ENCODE results near the gene HNRNPUL1.

HNRNPUL1 gene

GRCh38 chr19:41234512-41235168, 29.5 kb upstream of the HNRNPUL1 start:
- DNase-seq: no peak

DNA sequence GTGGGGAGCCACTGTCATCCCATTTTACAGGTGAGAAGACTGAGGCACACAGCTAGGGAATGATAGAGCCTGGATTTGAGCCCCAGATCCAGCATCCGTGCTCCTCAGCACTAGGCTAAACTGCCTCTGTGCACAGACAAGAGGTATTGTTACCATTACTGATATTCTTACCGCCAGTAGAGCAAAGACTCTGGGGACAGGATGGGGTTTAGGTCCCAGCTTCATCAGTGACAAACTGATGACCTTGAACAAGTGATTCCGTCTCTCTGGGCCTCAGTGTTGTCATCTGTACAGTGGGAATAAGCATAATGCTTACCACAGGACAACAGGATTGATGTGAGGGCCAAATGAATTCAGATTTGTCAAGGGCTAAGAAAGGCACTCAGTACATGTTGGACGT, 28.7 kb upstream of the HNRNPUL1 start:
- DNase-seq: no peak

DNA sequence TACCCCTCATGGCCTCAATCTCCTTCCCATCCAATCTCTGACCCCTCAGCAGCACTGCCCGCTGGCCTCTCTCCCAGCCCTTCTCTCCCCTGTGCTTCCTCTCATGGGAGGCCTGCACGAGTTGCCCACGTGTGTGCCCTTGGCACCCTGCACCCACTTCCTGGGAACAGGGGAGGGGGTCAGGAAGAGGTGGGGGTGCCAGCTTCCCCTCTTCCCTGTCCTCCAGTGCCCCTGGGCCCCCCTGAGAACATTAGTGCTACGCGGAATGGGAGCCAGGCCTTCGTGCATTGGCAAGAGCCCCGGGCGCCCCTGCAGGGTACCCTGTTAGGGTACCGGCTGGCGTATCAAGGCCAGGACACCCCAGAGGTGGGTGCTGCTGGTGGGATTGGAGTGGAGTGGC, 25.9 kb upstream of the HNRNPUL1 start:
- DNase-seq: no peak

DNA sequence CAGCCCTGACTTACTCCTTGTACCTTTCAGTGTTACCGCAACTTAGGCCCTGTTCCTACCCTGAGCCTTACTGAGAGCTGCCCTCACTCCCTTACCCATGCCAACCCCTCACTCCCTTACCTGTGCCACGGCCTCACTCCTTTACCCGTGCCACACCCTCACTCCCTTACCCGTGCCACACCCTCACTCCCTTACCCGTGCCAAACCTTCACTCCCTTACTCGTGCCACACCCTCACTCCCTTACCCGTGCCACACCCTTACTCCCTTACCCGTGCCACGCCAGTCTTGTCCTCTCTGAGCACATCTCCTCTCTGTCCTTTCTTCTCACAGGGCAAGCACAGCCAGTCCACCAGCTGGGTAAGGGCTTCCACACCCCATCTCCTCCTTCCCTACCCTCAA, 24.8 kb upstream of the HNRNPUL1 start:
- no peak for DNase-seq

DNA sequence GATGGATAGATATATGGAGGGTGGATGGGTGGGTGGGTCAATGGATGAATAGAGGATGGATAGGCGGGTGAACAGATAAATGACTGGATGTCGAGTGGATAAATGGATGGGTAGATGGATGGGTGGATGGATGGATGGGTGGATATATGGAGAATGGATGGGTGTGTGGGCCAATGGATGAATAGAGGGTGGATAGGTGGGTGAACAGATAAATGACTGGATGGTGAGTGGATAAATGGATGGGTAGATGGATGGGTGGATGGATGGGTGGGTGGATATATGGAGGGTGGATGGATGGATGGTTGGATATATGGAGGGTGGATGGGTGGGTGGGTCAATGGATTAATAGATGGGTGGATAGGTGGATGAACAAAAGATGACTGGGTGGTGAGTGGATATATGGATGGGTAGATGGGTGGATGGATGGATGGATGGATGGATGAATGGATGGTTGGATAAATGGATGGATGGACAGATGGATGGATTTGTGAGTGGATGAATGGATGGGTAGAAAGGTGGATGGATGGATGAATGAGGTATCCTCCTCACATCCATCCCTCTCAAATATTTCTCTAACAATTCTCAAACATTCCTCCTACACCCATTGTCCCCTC, 24.1 kb upstream of the HNRNPUL1 start:
- no peak for DNase-seq

- DNase-seq: no peak
Observed at GRCh38 chr19:41241859-41242258, 22.3 kb upstream of the HNRNPUL1 start.

GRCh38 chr19:41244117-41244516, 20.1 kb upstream of the HNRNPUL1 start:
- no peak for DNase-seq

DNA sequence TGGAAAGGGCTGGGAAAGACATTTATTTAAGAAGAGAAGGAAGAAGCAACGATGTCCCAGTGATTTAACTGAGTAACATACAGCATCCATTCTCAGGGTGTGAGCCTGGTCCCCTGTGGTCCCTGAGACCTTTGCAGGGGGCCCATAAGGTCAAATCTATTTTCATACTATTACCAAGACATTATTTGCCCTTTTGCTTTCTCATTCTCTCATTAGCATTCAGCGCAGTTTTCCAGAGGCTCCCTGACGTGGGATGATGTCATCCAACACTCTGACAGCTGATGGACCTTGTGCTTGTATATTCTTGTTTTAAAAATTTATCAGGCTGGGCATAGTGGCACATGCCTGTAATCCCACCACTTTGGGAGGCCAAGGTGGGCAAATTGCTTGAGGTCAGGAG, 18.3 kb upstream of the HNRNPUL1 start:
- DNase-seq: no peak

GRCh38 chr19:41248895-41249294, 15.3 kb upstream of the HNRNPUL1 start:
- no peak for DNase-seq

GRCh38 chr19:41249707-41250423, 14.3 kb upstream of the HNRNPUL1 start:
- no peak for DNase-seq

DNA sequence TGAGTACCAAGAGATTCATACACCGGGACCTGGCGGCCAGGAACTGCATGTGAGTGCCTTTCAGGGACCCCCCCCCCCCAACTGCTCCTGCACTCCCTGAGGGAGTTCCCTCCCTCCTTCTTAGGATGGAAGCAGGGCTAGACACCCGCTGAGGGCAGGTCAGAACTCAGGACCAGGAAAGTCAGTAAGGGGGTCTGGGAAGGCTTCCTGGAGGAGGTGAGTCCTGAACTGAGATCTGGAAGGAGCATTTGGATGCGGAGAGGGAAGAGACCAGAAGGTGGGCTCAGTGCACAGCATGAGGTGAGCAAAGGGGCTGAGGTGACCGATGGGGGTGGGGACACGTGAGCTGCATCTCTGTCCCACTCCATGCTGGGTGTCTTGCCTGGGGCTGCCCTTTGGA, 10.5 kb upstream of the HNRNPUL1 start:
- no peak for DNase-seq

GRCh38 chr19:41255171-41255570, 9.0 kb upstream of the HNRNPUL1 start:
- no peak for DNase-seq

DNA sequence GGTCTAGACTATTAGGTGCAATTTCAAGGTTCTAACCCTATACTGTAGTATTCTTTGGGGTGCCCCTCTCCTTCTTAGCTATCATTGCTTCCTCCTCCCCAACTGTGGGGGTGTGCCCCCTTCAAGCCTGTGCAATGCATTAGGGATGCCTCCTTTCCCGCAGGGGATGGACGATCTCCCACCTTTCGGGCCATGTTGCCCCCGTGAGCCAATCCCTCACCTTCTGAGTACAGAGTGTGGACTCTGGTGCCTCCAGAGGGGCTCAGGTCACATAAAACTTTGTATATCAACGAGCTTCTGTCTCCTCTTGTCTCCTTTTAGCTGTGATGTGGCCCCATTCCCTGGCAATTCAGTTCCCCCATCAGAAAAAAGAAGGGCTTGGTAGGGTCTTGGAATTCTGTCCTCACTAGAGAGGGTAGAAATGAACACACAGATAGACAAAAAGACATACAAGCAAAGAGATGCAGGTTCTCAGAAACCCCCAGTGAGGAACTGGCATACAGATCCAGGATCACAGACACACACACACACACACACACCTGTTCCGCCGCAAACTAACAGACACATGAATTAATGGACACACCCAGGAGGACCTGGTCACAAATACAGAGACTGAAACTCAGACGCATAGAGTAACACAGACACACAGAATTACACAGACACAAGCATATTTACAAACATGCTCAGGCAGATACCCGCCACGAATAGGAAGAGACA, 2.5 kb upstream of the HNRNPUL1 start:
- peak in 1 of 5 donors; percentile 1 for DNase-seq

DNA sequence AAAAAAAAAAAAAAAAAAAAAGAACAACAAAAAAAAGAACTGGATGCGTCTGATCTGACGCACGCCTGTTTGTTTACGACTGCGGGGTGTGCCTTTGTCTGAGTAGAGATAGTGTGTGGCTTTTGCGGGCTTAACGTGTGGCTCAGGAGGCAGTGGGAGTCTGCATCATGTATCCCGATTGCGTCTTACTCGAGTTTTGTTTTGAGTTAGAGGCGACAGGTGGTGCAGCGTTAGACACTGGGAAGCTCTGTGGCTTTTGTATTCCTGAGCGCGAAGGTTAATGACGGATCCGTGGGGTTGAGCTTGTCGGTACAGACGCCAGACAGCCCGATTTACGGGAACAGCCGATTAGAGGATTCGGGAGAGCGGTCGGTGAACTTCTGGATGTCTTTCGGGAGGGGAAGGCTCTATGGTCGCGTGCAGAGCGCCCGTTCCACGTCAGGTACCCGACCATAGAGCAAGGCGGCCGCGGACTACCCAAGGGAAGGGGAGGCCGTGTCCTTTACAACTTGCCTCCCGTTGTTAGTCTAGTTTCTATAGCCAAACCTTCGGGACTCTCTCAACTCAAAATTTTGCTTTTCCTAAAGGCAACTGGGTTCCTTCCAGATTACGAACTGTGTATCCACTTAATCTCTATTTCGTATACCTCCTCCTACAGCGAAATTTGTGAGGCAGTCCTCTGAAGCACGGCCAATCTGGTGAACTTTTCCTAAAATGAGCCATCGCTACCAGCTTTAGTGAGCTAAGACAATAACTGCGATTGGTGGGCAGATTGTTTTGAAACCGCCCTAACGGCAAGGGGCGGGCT, 926 bp upstream of the HNRNPUL1 start:
- peak; percentile 81 to 95 (median 90) for DNase-seq

- peak; percentile 20 to 58 (median 33) for DNase-seq
Observed at GRCh38 chr19:41264581-41265394, 616 bp downstream of the HNRNPUL1 start.

DNA sequence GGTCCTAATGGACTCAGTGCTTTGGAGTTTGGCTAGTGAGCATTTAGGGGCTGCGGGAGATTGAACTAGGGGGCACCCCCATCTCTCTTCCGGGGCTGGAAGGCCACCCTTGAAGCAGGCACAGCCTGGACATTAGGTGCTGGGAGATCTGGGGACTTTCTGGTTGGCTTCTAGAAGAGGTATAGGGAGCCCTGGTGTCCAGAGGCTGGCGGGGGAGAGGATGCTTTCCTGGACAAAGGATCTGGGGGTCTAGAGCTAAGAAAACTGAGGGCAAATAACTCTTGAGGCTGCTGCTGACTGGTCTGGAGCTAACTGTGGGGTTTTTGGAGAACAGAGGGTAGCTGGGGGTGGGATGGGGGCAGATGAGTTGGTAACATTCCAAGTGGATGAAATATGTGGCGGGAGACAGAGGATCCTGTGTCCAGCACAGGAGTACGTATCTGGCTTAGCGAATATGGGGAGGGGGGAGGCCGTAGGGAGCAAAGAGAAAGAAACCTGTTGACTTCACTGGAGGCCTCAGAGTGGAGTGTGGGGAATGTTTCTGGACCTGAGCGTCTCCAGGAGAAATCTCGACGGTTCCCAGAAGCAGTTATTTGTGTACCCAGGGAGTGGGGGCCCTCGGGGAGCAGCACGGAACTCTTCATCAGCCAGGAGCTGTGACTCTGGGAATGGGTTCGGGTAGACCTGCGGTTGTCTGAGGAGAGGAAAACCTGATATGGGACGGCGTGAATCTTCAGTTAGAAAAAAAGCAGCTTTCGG, 1.4 kb downstream of the HNRNPUL1 start:
- peak in 3 of 5 donors; percentile 5 to 17 (median 11) for DNase-seq

DNA sequence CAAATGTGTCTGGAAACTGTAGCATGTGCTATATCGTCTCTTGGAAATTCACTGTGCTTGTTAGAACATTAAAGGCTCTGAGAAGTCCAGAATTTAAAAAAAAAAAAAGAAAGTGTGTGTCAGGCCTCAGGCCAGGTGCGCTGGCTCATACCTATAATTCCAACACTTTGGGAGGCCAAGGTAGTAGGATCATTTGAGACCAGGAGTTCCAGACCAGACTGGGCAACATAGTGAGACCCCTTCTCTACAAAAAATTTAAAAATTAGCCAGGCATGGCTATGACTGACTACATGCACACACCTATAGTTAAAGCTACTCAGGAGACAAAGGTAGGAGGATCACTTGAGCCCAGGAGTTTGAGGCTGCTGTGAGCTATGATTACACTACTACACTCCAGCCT, 4.9 kb downstream of the HNRNPUL1 start:
- DNase-seq: no peak

GRCh38 chr19:41269571-41269970, 5.4 kb downstream of the HNRNPUL1 start:
- no peak for DNase-seq

- no peak for DNase-seq
Observed at GRCh38 chr19:41273076-41273475, 8.9 kb downstream of the HNRNPUL1 start.

DNA sequence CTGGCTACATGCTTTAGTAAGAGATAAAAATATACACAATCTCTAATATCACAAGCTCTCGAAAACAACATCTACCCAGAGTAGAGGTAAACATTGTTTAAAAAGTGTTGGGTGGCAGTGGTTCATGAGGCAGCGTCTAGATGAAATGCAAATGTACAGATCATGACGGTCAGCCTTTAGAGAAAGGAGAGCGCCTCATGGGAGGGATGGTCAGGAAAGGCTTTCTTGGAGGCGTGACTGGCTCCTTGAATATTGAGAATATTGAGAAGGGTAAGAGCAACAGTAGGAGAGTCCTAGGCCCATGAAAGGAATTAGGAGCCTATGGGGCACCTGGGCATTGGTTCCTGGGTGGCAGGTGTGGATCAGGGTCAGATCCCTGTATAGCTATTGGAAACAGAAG, 10.6 kb downstream of the HNRNPUL1 start:
- DNase-seq: no peak

- no peak for DNase-seq
Observed at GRCh38 chr19:41276231-41276630, 12.1 kb downstream of the HNRNPUL1 start.

Data from T-helper 1 cell (primary cell).